Stimulated activated CD4-positive, alpha-beta T cell treated with anti-CD3 and anti-CD28 coated beads, Interleukin-1b, Interleukin-23, amount 100 ng/mL, for 48 hours (primary cell): ENCODE data around the gene RAB3IL1.
"Not testable (repeated sequence)": the region's sequence is repeated elsewhere in the genome, so short reads cannot be mapped to it uniquely, and the experiment has no call there.

Experiments
- DNase-seq: peaks from one replicate; pipeline ENCODE4 v3.0.0-alpha.2; 2020

Gene RAB3IL1, protein sequence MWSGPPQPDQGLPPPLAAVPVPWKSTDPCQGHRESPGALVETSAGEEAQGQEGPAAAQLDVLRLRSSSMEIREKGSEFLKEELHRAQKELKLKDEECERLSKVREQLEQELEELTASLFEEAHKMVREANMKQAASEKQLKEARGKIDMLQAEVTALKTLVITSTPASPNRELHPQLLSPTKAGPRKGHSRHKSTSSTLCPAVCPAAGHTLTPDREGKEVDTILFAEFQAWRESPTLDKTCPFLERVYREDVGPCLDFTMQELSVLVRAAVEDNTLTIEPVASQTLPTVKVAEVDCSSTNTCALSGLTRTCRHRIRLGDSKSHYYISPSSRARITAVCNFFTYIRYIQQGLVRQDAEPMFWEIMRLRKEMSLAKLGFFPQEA

GRCh38 chr11:61917334-61918109, at the start of gene RAB3IL1:
TSS of gene RAB3IL1 (minus strand) at chr11:61917566. CDS start at chr11:61917367, 199 bp downstream.
- DNase-seq, result no peak

GRCh38 chr11:61966734-61967115, 49.4 kb upstream of the RAB3IL1 start:
- peak; percentile 20 for DNase-seq

DNA sequence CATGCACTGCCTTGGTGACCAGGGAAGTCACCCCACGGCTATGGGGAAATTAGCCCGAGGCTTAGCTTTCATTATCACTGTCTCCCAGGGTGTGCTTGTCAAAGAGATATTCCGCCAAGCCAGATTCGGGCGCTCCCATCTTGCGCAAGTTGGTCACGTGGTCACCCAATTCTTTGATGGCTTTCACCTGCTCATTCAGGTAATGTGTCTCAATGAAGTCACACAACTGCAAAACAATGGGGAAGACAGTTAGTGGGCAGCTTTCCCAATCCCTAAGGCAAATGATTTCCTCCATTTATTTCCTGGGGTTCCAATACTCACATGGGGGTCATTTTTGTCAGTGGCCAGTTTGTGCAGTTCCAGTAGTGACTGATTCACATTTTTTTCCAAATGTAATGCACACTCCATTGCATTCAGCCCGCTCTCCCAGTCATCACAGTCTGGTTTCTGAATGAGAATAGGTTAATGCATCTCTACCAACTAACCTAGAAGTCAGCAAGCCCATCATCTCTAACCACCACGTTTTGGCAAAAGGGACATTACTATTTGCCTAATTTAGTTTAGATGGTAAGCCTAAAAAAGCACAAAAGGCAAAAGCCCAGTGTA, 47.4 kb upstream of the RAB3IL1 start:
- DNase-seq, result not testable (repeated sequence)

DNA sequence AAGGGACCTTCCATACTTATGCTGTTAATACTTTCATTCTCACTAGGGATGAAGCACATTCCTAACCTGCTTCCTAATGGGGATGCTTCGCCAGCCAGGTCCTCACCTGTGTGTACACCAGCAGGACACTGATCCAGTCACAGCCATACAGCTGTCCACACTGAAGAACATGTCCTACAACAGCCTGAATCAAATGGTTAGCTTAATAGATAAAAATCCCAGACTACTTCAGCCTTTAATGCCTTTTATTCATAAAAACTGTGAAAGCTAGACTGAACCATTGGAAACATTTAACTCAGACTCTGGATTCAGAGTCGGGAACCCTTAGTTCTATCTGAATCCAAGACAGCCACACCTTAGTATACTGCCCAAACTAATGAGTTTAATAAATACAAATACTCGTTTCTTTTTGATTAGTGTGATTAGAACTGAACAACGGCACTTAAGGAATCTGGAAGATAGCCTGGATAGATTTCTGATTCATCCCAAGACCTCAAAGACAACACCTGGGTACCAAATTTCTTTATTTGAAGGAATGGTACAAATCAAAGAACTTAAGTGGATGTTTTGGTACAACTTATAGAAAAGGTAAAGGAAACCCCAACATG, 46.8 kb upstream of the RAB3IL1 start:
- no peak for DNase-seq

DNA sequence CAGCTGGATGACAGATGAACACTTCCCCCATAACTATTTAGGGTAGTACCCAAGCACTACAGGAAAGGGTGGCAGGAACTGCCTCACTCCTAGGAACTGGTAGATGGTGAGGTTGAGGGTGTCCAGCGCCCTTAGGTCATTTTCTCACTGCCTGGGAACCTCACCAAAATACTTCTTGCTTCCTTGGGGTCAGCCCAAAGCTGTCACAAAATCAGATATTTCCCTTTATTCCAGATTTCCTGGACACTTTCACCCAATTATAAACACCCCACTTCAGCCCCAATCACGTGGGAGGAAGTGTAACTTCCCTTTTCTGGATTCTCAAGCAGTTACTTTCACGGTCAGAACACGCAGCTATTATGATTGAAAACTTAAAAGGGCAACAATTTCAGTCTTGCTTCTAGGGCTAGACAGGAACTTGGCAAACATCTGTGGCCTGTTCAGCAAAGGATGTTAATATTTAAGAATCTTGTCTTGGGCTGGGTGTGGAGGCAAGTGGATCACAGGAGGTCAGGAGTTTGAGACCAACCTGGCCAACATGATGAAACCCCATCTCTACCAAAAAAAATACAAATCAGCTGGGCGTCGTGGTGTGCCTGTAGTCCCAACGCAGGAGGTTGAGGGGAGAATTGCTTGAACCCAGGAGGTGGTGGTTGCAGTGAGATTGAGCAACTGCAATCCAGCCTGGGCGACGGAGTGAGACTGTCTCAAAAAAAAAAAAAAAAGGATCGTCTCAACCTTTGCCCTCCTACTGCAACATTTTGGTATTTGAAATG, 46.1 kb upstream of the RAB3IL1 start:
- DNase-seq, result no peak

DNA sequence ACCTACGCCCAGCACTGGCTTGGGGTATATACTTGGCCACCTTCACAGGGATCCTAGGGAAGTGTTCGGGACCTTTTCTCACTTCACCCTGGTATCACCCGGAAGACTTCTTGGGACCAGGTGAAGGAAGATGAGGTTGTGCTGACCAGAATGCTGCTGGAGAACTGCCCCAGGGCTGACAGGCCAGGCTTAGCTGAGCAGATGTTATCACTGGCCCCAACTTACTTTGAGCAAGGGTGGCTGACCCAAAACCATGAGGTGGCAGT, 45.6 kb upstream of the RAB3IL1 start:
- no peak for DNase-seq

GRCh38 chr11:61962213-61963015, 45.0 kb upstream of the RAB3IL1 start:
- no peak for DNase-seq

GRCh38 chr11:61961570-61962212, 44.3 kb upstream of the RAB3IL1 start:
- DNase-seq, result no peak

DNA sequence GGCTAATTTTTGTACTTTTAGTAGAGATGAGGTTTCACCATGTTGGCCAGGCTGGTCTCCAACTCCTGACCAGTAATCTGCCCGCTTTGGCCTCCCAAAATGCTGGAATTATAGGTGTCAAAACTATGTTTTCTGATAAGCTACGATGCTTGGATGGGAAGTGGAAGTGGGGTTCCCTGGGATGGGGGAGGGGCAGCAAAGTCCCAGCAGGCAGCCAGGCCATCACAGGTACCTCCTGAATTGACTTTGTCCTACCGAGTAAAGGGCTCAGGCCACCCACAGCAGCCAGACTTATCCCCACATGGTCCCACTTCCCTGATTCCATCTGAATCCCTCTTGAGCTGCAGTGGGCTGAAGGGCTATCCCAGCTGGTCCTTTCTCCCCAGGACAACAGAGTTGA, 43.2 kb upstream of the RAB3IL1 start:
- no peak for DNase-seq

- no peak for DNase-seq
Observed at GRCh38 chr11:61959678-61960077, 42.3 kb upstream of the RAB3IL1 start.

- no peak for DNase-seq
Observed at GRCh38 chr11:61959114-61959513, 41.7 kb upstream of the RAB3IL1 start.

GRCh38 chr11:61958590-61958989, 41.2 kb upstream of the RAB3IL1 start:
- DNase-seq, result no peak

DNA sequence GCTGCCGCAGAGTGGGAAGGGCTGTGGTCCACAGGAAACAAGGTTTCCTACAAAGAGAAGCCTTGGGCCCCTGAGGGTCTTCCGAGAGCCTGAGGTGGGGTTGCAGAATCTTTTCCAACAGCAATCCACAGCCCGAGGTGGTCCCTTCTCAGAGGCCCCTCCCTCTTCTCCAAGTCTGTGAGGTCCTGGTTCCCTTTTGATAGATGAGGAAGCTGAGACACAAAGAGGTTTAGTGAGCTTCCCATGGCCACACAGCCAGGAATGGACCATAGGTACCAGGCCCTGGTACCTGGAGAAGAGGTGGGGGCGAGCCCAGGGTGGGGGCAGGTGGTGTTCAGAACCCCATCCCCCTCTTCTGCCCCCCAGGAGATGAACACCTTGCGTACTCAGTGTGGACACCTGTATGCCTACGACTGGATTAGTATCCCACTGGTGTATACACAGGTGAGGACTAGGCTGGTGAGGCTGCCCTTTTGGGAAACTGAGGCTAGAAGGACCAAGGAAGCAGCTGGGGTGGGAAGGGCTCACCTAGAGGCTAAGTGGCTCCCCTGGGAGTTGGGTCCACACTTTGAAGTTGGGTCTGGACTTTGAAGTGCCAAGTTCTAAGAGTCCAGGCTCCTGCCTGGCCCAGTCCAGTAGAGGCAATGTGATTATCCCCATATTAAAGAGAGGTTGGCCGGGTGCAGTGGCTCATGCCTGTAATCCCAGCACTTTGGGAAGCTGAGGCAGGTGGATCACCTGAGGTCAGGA, 39.8 kb upstream of the RAB3IL1 start:
- DNase-seq, result no peak

- no peak for DNase-seq
Observed at GRCh38 chr11:61956191-61957020, 39.0 kb upstream of the RAB3IL1 start.

DNA sequence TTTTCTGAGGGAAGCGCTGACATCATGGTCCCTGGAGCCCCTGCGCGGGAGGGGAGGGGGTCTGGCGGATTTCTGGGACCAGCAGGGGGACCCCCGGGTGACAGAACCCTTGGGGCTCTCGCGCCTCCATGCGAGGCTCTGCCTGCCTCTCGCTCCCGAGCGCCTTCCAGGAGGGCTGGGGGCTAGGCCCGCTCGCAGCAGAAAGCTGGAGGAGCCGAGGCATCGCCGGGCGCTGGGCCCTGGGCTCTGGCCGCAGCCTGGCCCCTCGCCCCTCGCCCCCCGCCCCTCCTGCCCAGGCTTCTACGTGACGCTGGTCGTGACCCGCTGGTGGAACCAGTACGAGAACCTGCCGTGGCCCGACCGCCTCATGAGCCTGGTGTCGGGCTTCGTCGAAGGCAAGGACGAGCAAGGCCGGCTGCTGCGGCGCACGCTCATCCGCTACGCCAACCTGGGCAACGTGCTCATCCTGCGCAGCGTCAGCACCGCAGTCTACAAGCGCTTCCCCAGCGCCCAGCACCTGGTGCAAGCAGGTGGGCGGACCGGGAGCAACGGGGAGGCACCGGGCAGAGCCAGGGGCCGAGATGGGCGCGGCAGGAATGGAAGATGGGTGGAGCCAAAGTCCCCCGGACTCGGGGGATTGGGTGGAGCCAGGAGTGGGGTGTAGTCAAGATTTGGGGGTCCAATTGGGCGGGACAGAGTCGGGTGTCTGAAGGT, 38.2 kb upstream of the RAB3IL1 start:
- peak; percentile 32 for DNase-seq

DNA sequence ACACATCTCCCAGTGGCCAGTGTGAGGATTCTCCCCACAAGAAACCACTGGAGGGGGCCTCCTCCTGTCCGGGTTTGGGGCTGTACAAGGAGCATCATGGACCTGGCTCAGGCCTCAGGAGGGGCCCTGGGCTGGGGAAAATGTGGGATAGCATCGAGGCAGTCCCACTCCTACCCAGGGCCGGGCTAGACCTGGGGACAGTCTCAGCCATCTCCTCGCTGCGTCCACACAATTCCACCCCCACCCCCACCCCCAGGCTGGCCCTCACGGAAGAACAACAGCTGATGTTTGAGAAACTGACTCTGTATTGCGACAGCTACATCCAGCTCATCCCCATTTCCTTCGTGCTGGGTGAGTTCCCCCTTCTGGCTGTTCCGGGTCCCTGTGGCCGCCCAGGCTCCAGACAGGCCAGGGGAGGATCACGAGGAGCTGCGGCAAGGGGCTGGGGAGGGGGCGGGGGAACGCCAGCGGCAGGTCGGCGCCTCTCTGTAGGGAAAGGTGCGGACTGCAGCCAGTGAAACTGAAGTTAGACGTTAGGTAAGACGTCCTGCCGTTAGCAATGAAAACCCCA, 37.6 kb upstream of the RAB3IL1 start:
- DNase-seq, result no peak

GRCh38 chr11:61954106-61954850, 36.9 kb upstream of the RAB3IL1 start:
- no peak for DNase-seq

GRCh38 chr11:61953632-61954031, 36.3 kb upstream of the RAB3IL1 start:
- DNase-seq, result not testable (repeated sequence)
